RWPE2 (cell line): ENCODE results near the gene ALDH16A1.

ENCODE experiments used
- ATAC-seq: fragments of 200-7000 bp; cut with Tn5 transposase; 3 replicates; pipeline ENCODE4 v1.9.1; 2021; ENCODE audit warnings: low read depth
- DNase-seq: peaks from one replicate; pipeline ENCODE4 v3.0.0-alpha.2; 2020; ENCODE audit warnings: low spot score
- H3K27ac ChIP-seq: fragments of 450-650 bp; 2 replicates; pipeline ENCODE4 v1.5.1; 2017; ENCODE audit warnings: mild to moderate bottlenecking; ENCODE audit not compliant: poor library complexity, severe bottlenecking
- H3K27me3 ChIP-seq: fragments of 250-450 bp; sonication (Bioruptor Pico); 2 replicates; pipeline ENCODE4 v1.5.1; 2021; ENCODE audit warnings: mild to moderate bottlenecking, moderate library complexity; ENCODE audit not compliant: insufficient read depth, poor library complexity, severe bottlenecking
- H3K36me3 ChIP-seq: fragments of 250-450 bp; sonication (Bioruptor Pico); 2 replicates; pipeline ENCODE4 v1.5.1; 2020; ENCODE audit warnings: low read depth, mild to moderate bottlenecking, moderate library complexity
- H3K4me1 ChIP-seq: fragments of 250-450 bp; sonication (Bioruptor Pico); 2 replicates; pipeline ENCODE4 v1.5.1; 2021; ENCODE audit warnings: mild to moderate bottlenecking, moderate library complexity; ENCODE audit not compliant: insufficient read depth, poor library complexity, severe bottlenecking
- H3K4me3 ChIP-seq: fragments of 250-450 bp; sonication (Bioruptor Pico); 2 replicates; pipeline ENCODE4 v1.5.1; 2021; ENCODE audit warnings: mild to moderate bottlenecking, moderate library complexity; ENCODE audit not compliant: severe bottlenecking
- H3K9me3 ChIP-seq: fragments of 250-450 bp; sonication (Bioruptor Pico); 2 replicates; pipeline ENCODE4 v1.5.1; 2021; ENCODE audit warnings: mild to moderate bottlenecking, moderate library complexity; ENCODE audit not compliant: severe bottlenecking
- TF ChIP-seq, protein P1 (sequence below): fragments of 450-650 bp; IDR thresholded peaks from one replicate; pipeline ENCODE4 v1.5.1; 2017; ENCODE audit warnings: mild to moderate bottlenecking, moderate library complexity; ENCODE audit not compliant: poor library complexity, severe bottlenecking

ALDH16A1 gene

DNA sequence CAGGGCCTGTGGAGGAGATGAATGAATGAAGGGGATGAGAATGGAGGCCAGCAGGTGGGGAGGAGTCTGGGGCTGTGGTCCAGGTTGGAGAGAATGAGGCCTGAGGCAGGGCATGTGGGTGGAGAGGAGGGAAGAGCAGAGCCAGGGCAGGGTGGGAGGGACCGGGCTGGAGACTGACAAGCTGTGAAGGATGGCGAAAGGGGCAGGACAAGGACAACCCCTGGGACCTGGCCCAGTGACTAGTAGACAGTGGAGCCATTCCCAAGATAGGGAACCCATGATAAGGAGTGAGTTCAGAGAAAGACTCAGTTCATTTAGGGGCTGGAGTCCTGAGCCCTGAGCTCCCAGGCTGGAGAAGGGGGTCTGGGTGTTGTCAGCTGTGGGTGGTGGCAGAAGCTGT, 32.8 kb upstream of the ALDH16A1 start:
- no peak overlapping the region for H3K4me3 ChIP-seq
- peaks cover 72% of the 10 kb centered on the region for H3K27me3 ChIP-seq
- no peak for DNase-seq
- no peak for ATAC-seq
- H3K4me1 ChIP-seq: no peaks in the 10 kb centered on the region
- no peak overlapping the region for H3K27ac ChIP-seq
- TF ChIP-seq, protein P1, sequence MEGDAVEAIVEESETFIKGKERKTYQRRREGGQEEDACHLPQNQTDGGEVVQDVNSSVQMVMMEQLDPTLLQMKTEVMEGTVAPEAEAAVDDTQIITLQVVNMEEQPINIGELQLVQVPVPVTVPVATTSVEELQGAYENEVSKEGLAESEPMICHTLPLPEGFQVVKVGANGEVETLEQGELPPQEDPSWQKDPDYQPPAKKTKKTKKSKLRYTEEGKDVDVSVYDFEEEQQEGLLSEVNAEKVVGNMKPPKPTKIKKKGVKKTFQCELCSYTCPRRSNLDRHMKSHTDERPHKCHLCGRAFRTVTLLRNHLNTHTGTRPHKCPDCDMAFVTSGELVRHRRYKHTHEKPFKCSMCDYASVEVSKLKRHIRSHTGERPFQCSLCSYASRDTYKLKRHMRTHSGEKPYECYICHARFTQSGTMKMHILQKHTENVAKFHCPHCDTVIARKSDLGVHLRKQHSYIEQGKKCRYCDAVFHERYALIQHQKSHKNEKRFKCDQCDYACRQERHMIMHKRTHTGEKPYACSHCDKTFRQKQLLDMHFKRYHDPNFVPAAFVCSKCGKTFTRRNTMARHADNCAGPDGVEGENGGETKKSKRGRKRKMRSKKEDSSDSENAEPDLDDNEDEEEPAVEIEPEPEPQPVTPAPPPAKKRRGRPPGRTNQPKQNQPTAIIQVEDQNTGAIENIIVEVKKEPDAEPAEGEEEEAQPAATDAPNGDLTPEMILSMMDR: no peak
- no peaks in the 10 kb centered on the region for H3K36me3 ChIP-seq
- no peaks in the 10 kb centered on the region for H3K9me3 ChIP-seq

DNA sequence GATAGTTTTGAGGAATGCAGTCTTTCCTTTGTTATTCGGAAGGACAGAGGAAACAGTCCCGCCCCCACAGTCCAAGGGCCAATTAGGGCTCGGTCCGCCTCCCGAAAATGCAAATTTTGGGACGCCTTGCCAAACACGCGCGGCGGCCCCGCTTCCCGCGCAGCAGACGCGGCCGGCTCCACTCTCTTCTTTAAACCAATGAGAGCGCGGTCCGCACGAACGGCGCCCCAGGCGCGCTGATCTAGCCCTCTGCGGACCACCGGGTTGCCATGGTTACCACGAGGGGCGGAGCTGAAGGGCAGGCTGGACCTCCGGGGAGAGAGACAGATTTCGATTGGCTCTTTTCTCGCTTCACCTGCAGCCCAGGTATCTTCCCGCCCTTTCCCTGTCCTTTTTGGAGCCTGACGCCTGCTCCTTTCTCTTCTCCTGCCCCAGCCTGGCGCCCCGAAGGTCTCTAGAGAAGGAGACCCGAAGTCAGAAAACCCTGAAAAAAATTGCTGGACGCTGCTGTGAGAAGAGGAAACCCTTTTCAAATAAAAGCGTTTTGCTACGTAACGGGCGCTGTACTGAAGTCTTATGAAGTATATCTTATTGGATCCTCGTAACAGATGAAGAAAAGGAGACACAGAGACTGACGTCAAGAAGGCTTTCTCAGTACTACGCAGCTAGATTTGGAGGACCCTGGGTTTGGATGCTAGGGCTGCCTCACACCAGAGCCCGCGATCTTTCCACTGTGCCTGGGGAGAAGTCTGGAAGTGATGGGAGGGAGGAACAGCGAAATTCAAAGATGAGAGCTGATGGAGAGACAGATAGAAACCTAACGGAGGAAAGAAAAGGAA, 31.8 kb upstream of the ALDH16A1 start:
- TF ChIP-seq, protein P1: no peak
- no peaks in the 10 kb centered on the region for H3K9me3 ChIP-seq
- no peak for DNase-seq
- no peak overlapping the region for H3K27ac ChIP-seq
- peak; percentile 62 for ATAC-seq
- H3K4me1 ChIP-seq: no peaks in the 10 kb centered on the region
- H3K27me3 ChIP-seq: peaks cover 82% of the 10 kb centered on the region
- H3K4me3 ChIP-seq: peak overlapping the region; percentile 15
- H3K36me3 ChIP-seq: no peaks in the 10 kb centered on the region

DNA sequence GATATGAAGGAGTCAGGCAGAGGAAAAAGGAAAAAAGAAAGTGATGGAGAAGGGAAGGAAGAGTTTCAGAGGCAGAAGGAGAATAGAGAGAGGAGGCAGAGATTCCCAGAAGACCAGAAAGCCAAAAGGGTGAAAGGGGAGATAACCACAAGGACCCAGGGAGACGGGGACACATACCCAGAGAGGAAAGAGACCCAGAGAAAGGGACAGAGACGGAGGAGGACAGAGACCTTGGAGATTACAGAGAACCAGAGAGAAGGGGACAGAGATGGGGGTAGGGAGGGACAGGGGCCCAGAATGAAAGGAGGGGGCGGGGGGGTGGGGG, 31.2 kb upstream of the ALDH16A1 start:
- no peak for DNase-seq
- Histone ChIP-seq H3K27me3 (peaks cover 88% of the 10 kb centered on the region), H3K27ac (no peak overlapping the region), H3K36me3 (no peaks in the 10 kb centered on the region), H3K4me3 (no peak overlapping the region), H3K9me3 (no peaks in the 10 kb centered on the region), H3K4me1 (no peaks in the 10 kb centered on the region)
- TF ChIP-seq, protein P1: no peak
- no peak for ATAC-seq

DNA sequence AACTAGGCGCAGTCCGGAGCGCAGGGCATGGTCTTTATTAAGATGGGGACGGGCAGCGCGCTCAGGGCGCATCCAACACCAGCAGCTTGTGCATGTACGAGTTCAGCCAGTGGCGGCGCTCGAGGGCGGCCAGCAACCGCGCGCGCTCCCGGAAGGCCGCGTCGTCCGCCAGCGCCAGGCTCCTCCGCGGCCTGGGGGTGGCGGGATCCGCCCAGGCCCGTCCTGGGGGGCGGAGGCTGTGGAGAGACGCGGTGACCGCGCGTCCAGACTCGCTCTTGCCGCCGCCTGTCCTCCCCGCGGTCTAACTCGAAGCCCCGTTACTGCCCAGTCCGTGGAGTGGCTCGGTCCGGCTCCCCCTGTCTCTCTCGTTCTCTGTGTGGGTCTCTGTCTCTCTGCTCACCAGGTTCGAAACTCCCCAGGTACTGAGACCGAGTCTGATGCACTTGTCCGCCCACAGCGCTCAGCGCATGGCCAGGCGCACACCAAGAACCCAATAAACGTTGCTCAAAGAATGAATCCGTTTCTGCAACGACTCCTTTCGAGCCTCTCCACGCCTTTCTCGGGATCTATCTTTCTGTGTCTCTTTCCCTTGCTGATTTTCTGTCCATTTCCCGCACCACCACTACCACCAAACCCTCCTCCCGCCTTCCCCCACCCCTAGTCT, 30.5 kb upstream of the ALDH16A1 start:
- Histone ChIP-seq H3K27me3 (peaks cover 94% of the 10 kb centered on the region), H3K27ac (no peak overlapping the region), H3K4me1 (no peaks in the 10 kb centered on the region), H3K36me3 (no peaks in the 10 kb centered on the region), H3K4me3 (no peak overlapping the region), H3K9me3 (no peaks in the 10 kb centered on the region)
- TF ChIP-seq, protein P1: peak; percentile 25
- ATAC-seq (no peak), DNase-seq (no peak)
